Stimulated activated CD4-positive, alpha-beta T cell treated with anti-CD3 and anti-CD28 coated beads, Interleukin-1b, Interleukin-23, amount 100 ng/mL, for 4 hours (primary cell): ENCODE measurements around the gene LGR5.

ENCODE experiments used
- DNase-seq, 2 donors: peaks; one replicate each; pipeline ENCODE4 v3.0.0-alpha.2; 2020; ENCODE audit warnings: low read depth in 2 of 2

Gene LGR5

GRCh38 chr12:71439362-71439612 is 311 bp upstream of the LGR5 start:
- no peak for DNase-seq

GRCh38 chr12:71440345-71440762 is 756 bp downstream of the LGR5 start:
- DNase-seq: no peak

- DNase-seq: no peak
These were observed 1.5 kb downstream of the LGR5 start for GRCh38 chr12:71440763-71441748.

- DNase-seq: no peak
These were observed 2.4 kb downstream of the LGR5 start for GRCh38 chr12:71441836-71442566.

GRCh38 chr12:71442567-71442931 is 3.0 kb downstream of the LGR5 start:
- no peak for DNase-seq

- DNase-seq: no peak
These were observed 5.5 kb downstream of the LGR5 start for GRCh38 chr12:71445071-71445470.

GRCh38 chr12:71447691-71448132 is 8.1 kb downstream of the LGR5 start:
- DNase-seq: no peak

- no peak for DNase-seq
These were observed 8.6 kb downstream of the LGR5 start for GRCh38 chr12:71448150-71448581.

- no peak for DNase-seq
These were observed 9.9 kb downstream of the LGR5 start for GRCh38 chr12:71449373-71450070.

GRCh38 chr12:71452006-71452405 is 12.4 kb downstream of the LGR5 start:
- DNase-seq: no peak

- no peak for DNase-seq
These were observed 15.6 kb downstream of the LGR5 start for GRCh38 chr12:71455028-71455737.

GRCh38 chr12:71456316-71456715 is 16.7 kb downstream of the LGR5 start:
- DNase-seq: no peak

- no peak for DNase-seq
These were observed 17.4 kb downstream of the LGR5 start for GRCh38 chr12:71456990-71457389.

GRCh38 chr12:71460318-71460717 is 20.7 kb downstream of the LGR5 start:
- no peak for DNase-seq

GRCh38 chr12:71460850-71461609 is 21.4 kb downstream of the LGR5 start:
- no peak for DNase-seq

GRCh38 chr12:71461787-71462328 is 22.3 kb downstream of the LGR5 start:
- no peak for DNase-seq

GRCh38 chr12:71465796-71466195 is 26.2 kb downstream of the LGR5 start:
- no peak for DNase-seq

- DNase-seq: no peak
These were observed 29.7 kb downstream of the LGR5 start for GRCh38 chr12:71469258-71469750.

- no peak for DNase-seq
These were observed 32.9 kb downstream of the LGR5 start for GRCh38 chr12:71472441-71472911.

- no peak for DNase-seq
These were observed 35.2 kb downstream of the LGR5 start for GRCh38 chr12:71474791-71475190.
